SK-N-SH treated with all-trans-retinoic acid at 6 μM for 48 hours (cell line): Measurements from ENCODE around the gene HIVEP2.

Experiments
- CREB5 ChIP-seq: fragments of 250-450 bp; sonication (Bioruptor Pico); IDR thresholded peaks from 2 replicates; pipeline ENCODE4 v1.5.1; 2020; ENCODE audit warnings: low read depth, mild to moderate bottlenecking, moderate library complexity
- CSDC2 ChIP-seq: fragments of 250-450 bp; sonication (Bioruptor Pico); IDR thresholded peaks from 2 replicates; pipeline ENCODE4 v1.5.0; 2020; ENCODE audit warnings: mild to moderate bottlenecking, moderate library complexity
- RARB ChIP-seq: fragments of 250-450 bp; sonication (Bioruptor Pico); IDR thresholded peaks from 2 replicates; pipeline ENCODE4 v1.8.0; 2021; ENCODE audit warnings: mild to moderate bottlenecking, moderate library complexity
- ZNF70 ChIP-seq: fragments of 450-650 bp; formaldehyde crosslinking; IDR thresholded peaks from 2 replicates; pipeline ENCODE4 v1.5.0; 2020; ENCODE audit warnings: mild to moderate bottlenecking, moderate library complexity
- TF ChIP-seq, protein P1 (sequence below): fragments of 250-450 bp; sonication (Bioruptor Pico); IDR thresholded peaks from 2 replicates; pipeline ENCODE4 v1.8.0; 2020; ENCODE audit warnings: mild to moderate bottlenecking, moderate library complexity, borderline replicate concordance

GRCh38 chr6:142737368-142738034 lies 207.5 kb downstream of the HIVEP2 start:
- no peak for TF ChIP-seq CREB5 (CRISPR knock-in tag)
- no peak for TF ChIP-seq RARB (CRISPR knock-in tag)
- no peak for TF ChIP-seq CSDC2
- TF ChIP-seq, protein P1, sequence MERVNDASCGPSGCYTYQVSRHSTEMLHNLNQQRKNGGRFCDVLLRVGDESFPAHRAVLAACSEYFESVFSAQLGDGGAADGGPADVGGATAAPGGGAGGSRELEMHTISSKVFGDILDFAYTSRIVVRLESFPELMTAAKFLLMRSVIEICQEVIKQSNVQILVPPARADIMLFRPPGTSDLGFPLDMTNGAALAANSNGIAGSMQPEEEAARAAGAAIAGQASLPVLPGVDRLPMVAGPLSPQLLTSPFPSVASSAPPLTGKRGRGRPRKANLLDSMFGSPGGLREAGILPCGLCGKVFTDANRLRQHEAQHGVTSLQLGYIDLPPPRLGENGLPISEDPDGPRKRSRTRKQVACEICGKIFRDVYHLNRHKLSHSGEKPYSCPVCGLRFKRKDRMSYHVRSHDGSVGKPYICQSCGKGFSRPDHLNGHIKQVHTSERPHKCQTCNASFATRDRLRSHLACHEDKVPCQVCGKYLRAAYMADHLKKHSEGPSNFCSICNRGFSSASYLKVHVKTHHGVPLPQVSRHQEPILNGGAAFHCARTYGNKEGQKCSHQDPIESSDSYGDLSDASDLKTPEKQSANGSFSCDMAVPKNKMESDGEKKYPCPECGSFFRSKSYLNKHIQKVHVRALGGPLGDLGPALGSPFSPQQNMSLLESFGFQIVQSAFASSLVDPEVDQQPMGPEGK (CRISPR knock-in tag), result no peak
- TF ChIP-seq ZNF70 (CRISPR knock-in tag), result no peak
